HepG2 (cell line): ENCODE data around the gene TPR. TPM values are rescaled to one million over a fixed set of nuclear protein-coding genes. Genes with fewer than 3 reads are reported as not detected.

Source experiments
- AHR ChIP-seq: IDR thresholded peaks from 2 replicates; pipeline ENCODE4 v1.6.1; 2018; ENCODE audit warnings: missing genetic modification reagents, missing compliant biosample characterization
- GABPA ChIP-seq, 2 experiments: IDR thresholded peaks; 2 replicates each; pipeline ENCODE4 v1.6.1; 2011 to 2016; ENCODE audit warnings: low read depth in 2 of 2, low read length in 1 of 2, missing biosample characterization in 1 of 2, missing genetic modification characterization in 1 of 2
- GABPB1 ChIP-seq: IDR thresholded peaks from 2 replicates; pipeline ENCODE4 v1.6.1; 2016; ENCODE audit warnings: mild to moderate bottlenecking, missing genetic modification reagents, moderate library complexity, missing compliant biosample characterization
- HINFP ChIP-seq: sonication (generic); formaldehyde crosslinking; IDR thresholded peaks from 2 replicates; pipeline ENCODE4 v1.4.0; 2020; ENCODE audit warnings: low read depth, mild to moderate bottlenecking, missing genetic modification reagents
- HNRNPH1 ChIP-seq: fragments of 200-400 bp; formaldehyde crosslinking; optimal IDR thresholded peaks from 2 replicates; pipeline ENCODE3; 2017; ENCODE audit warnings: mild to moderate bottlenecking, low read depth, low read length
- KAT2B ChIP-seq: fragments of 150-350 bp; IDR thresholded peaks from 2 replicates; pipeline ENCODE4 v1.6.1; 2014; ENCODE audit warnings: low read depth, low read length, borderline replicate concordance
- MAFK ChIP-seq, 2 experiments: IDR thresholded peaks in 1 of 2; conservative IDR thresholded peaks in 1 of 2; 2 replicates each; pipeline ENCODE4 v1.6.1; 2011; ENCODE audit warnings: improper control_type of control experiment in 2 of 2, low read length in 2 of 2
- NPAS2 ChIP-seq: sonication (generic); formaldehyde crosslinking; IDR thresholded peaks from 2 replicates; pipeline ENCODE4 v1.8.0; 2022; ENCODE audit warnings: mild to moderate bottlenecking, missing genetic modification reagents, borderline replicate concordance
- POGK ChIP-seq: sonication (generic); formaldehyde crosslinking; conservative IDR thresholded peaks from 2 replicates; pipeline ENCODE4 v1.8.0; 2022; ENCODE audit warnings: mild to moderate bottlenecking, moderate library complexity, missing genetic modification reagents
- RBAK ChIP-seq: sonication (generic); formaldehyde crosslinking; IDR thresholded peaks from 2 replicates; pipeline ENCODE4 v1.5.1; 2020; ENCODE audit warnings: mild to moderate bottlenecking, missing genetic modification reagents
- SMYD3 ChIP-seq: sonication (generic); formaldehyde crosslinking; IDR thresholded peaks from 2 replicates; pipeline ENCODE4 v1.8.1; 2023; ENCODE audit warnings: mild to moderate bottlenecking, missing genetic modification reagents
- ZBTB21 ChIP-seq: sonication (generic); formaldehyde crosslinking; IDR thresholded peaks from 2 replicates; pipeline ENCODE4 v1.4.0; 2020; ENCODE audit warnings: missing genetic modification reagents
- ZFAT ChIP-seq: sonication (generic); formaldehyde crosslinking; conservative IDR thresholded peaks from 2 replicates; pipeline ENCODE4 v1.8.1; 2023; ENCODE audit warnings: missing genetic modification reagents, inconsistent platforms
- ZNF101 ChIP-seq: sonication (generic); formaldehyde crosslinking; IDR thresholded peaks from 2 replicates; pipeline ENCODE4 v1.4.0; 2020; ENCODE audit warnings: mild to moderate bottlenecking, low read depth, missing genetic modification reagents, borderline replicate concordance
- ZNF138 ChIP-seq: sonication (generic); formaldehyde crosslinking; IDR thresholded peaks from 2 replicates; pipeline ENCODE4 v1.5.0; 2020; ENCODE audit warnings: mild to moderate bottlenecking, low read depth, missing genetic modification reagents
- ZNF143 ChIP-seq: sonication (generic); formaldehyde crosslinking; IDR thresholded peaks from 2 replicates; pipeline ENCODE4 v1.4.0; 2020; ENCODE audit warnings: missing genetic modification reagents
- ZNF160 ChIP-seq: sonication (generic); formaldehyde crosslinking; IDR thresholded peaks from 2 replicates; pipeline ENCODE4 v1.8.0; 2022; ENCODE audit warnings: mild to moderate bottlenecking, inconsistent platforms, missing genetic modification reagents
- ZNF280D ChIP-seq: sonication (generic); formaldehyde crosslinking; IDR thresholded peaks from 2 replicates; pipeline ENCODE4 v1.5.1; 2020; ENCODE audit warnings: mild to moderate bottlenecking, missing genetic modification reagents
- ZNF335 ChIP-seq: sonication (generic); formaldehyde crosslinking; IDR thresholded peaks from 2 replicates; pipeline ENCODE4 v1.4.0; 2020; ENCODE audit warnings: missing genetic modification reagents
- ZNF776 ChIP-seq: sonication (generic); formaldehyde crosslinking; IDR thresholded peaks from 2 replicates; pipeline ENCODE4 v1.4.0; 2020; ENCODE audit warnings: mild to moderate bottlenecking, missing genetic modification reagents
- ZSCAN21 ChIP-seq: sonication (generic); formaldehyde crosslinking; IDR thresholded peaks from 2 replicates; pipeline ENCODE4 v1.8.0; 2022; ENCODE audit warnings: mild to moderate bottlenecking, missing genetic modification reagents, moderate library complexity, borderline replicate concordance
- polyA plus RNA-seq, 8 experiments: library from polyadenylated mRNA; depleted of rRNA in 3 of 8; stranded (reverse) in 7 of 8; unstranded in 1 of 8; fragments of >200 nt; fragmentation: Illumina TruSeq in 4 of 8; extraction: Trizol in 4 of 8; gene quantifications; 2 replicates each; pipeline versions ENCODE4 v1.2.1 to v1.2.3, GENCODE V29; 2011 to 2016; ENCODE audit warnings: low read depth in 4 of 8, missing spikeins in 1 of 8, mixed read lengths in 1 of 8; ENCODE audit not compliant: insufficient read depth in 1 of 8
- total RNA-seq, 5 experiments: library from RNA; depleted of rRNA; stranded (reverse); fragments of >200 nt; fragmentation: Illumina TruSeq; extraction: Trizol; gene quantifications; 2 replicates each; pipeline ENCODE4 v1.2.3, GENCODE V29; 2016; ENCODE audit warnings: low read depth in 1 of 5

TPR gene
- total and polyA plus RNA-seq, 2 of the 13 experiments (the other 11 are each of a cell fraction or from before 2014, with no cell fraction given): 78.9 to 81.7 TPM

- TF ChIP-seq GABPA (IDR thresholded peaks at IDR 0.05; ENCODE audit: low read depth, low read length): peak; percentile 69
- TF ChIP-seq GABPA (CRISPR knock-in tag; IDR thresholded peaks at IDR 0.05; ENCODE audit: low read depth): peak; percentile 88
- no peak for TF ChIP-seq ZFAT (CRISPR knock-in tag)
- peak; percentile 67; the same call in 1 of the 2 replicates for TF ChIP-seq ZNF160 (CRISPR knock-in tag)
- no peak for TF ChIP-seq MAFK (conservative IDR thresholded peaks at IDR 0.05 in 1 of 2, IDR thresholded peaks at IDR 0.05 in 1 of 2; ENCODE audit: low read length in 2 of 2)
- TF ChIP-seq ZNF138 (CRISPR knock-in tag): 0 out of 2 replicates have a peak, but pooled peaks have one; percentile 24
- TF ChIP-seq GABPB1 (CRISPR knock-in tag): peak; percentile 88
- TF ChIP-seq ZBTB21 (CRISPR knock-in tag): no peak; the same call in 1 of the 2 replicates
- TF ChIP-seq ZNF143 (CRISPR knock-in tag): peak; percentile 91
- peak; percentile 92 for TF ChIP-seq ZNF335
- TF ChIP-seq ZNF280D (CRISPR knock-in tag): no peak; the same call in 1 of the 2 replicates
- no peak for TF ChIP-seq ZSCAN21 (CRISPR knock-in tag)
- no peak for TF ChIP-seq RBAK (CRISPR knock-in tag)
- no peak for TF ChIP-seq NPAS2 (CRISPR knock-in tag)
- peak; percentile 88; the same call in 1 of the 2 replicates for TF ChIP-seq SMYD3
- TF ChIP-seq ZNF101: no peak
- TF ChIP-seq HINFP (CRISPR knock-in tag): peak; percentile 52; the same call in 1 of the 2 replicates
- peak; percentile 97 for TF ChIP-seq POGK (CRISPR knock-in tag)
- no peak; the same call in 1 of the 2 replicates for TF ChIP-seq ZNF776
- TF ChIP-seq AHR (CRISPR knock-in tag): no peak; the same call in 1 of the 2 replicates
- no peak for TF ChIP-seq HNRNPH1
- no peak for TF ChIP-seq KAT2B
Measured at GRCh38 chr1:186375152-186375928, at the start of gene TPR, which contains the start of gene ODR4 (continued).
